Activated CD8-positive, alpha-beta memory T cell treated with anti-CD3 and anti-CD28 coated beads, Interleukin-2, amount 50 U/mL, for 1 hour (primary cell): Measurements from ENCODE around the gene APOBEC3B.
"Not testable (repeated sequence)": the region's sequence is repeated elsewhere in the genome, so short reads cannot be mapped to it uniquely, and the experiment has no call there.

Source experiments
- DNase-seq: peaks from one replicate; pipeline ENCODE4 v3.0.0-alpha.2; 2020; ENCODE audit errors: extremely low read depth

APOBEC3B gene

DNA sequence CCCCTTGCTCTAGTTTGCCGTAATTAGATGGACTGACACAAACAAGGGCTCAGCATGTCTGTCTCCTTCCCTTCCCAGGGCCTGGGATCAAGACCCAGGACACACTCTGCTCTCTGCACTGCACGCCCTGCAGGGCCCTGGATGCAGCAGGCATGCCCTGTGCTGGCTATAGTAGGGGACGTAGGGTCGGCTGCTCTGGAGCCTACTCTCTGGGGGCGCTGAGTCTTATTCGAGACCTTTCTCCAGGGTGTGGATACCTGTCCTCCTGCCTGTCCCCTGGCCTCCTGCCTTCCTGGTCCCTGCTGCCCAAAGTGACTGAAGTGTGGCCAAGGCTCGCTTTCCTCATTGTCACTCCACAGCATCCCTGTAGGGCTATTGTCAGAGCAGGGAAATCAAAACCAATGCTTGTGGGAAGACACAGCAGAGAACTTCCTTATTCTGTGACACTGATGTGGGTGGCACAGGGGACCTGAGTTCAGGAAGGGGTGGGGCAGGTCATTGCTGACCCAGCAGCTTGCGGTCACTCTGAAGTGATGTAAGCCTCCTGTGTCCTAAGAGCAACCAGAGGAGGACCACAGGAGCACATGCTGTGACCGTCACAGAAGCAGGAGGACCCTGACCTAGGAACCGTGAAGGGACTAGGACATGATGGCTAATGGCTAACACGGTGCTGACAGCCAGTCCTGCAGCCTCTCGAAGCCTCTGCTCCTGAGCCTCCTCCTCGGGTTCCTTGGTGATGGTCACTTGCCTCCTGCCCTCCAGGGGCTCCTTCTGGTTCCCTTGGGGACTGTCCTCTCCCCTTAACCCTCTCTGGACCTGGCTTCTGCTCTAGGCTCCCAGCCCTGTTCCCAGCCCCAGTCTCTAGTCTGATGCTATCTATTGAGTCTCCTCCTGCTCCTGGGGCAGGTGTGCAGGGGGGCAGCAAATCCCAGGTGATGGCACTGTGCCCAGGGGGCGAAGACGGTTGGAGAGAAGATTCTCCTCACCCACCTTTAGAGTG, 14.4 kb upstream of the APOBEC3B start:
- DNase-seq, result no peak

DNA sequence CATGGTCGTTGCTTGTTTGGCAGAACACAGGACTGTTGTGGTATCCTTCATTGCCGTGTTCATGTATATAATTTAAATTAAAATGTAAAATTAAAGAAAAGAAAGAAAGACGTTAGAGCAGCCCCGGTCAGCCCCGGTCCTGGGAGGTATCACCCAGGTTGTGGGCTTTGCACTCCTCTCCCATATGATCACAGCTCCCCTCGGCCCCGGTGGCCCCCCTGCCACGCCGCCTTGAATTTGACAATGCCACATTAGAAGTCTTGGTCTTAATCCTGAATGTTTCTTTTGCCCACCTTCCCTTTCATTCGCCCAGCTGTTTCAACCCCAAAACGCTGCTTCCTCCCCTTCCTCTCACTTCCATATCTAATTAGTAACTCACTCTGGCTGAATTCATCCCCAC, 13.3 kb upstream of the APOBEC3B start:
- no peak for DNase-seq

DNA sequence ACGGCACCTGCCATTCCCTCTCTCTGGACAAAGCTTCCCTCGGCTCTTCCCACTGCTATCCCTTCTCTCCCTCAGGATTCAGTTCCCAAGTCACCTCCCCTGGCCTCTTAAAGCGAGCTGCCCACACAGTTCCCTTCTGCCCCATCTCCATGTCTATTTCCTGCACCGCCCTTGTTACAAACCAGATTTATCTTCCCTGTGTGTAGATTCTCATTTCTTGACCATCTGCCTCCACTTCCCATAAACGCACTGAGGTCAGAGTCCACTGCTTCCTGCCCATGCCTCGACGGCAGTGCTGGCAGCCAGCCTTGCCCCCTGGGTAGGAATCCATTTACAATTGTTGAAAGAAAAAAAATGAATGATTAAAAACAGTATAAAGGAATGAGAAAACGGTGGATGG, 11.6 kb upstream of the APOBEC3B start:
- no peak for DNase-seq

DNA sequence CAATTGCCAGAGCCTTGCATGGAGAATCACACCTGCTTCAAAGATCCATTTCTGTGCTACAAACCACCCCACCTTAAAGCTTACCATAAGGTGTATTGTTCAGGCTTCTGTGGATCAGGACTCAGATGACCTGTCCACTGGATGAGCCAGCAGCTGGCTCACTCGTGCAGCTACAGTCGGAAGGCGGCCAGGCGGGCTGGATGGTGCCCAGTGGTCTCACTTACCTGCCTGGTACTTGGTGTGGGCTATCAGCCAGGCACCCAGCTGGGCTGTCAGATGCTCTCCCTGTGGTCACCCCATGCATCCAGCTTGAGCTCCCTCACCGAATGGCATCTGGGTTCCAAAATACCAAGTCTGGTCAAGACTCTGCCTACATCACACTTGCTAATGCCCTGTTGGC, 10.9 kb upstream of the APOBEC3B start:
- no peak for DNase-seq

DNA sequence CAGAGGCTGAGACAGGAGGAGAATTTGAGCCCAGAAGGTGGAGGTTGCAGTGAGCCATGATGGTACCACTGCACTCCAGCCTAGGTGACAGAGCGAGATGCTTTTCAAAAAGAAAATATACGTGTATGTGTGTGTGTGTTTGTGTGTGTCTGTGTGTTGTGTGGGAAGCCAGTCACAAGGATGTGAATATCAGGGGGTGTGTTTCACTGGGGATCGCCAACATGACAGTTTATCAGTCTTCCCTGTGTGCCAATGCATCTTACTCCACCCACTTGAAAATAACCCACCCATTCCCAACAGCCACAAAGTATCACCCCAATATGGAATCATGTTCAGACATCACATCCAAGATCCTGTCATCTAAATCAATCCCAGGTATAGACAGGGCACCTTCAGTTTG, 10.4 kb upstream of the APOBEC3B start:
- no peak for DNase-seq

DNA sequence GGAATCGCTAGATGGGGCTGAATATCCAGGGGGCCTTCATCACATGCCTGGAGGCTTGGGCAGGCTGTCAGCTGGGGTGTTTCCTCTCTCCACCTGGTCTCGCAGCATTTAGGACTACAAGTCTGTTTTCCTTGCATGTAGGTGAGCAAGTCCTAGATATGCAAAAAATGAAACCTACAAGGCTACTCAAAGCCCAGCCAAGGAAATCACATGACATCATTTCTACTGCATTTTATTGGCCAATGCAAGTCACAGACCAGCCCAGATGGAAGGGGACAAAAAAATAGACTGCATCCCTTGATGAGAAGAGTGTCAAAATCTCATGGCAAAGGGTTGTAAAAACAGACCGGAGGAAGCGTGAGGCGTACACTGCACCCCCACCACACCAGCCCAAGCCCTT, 9.6 kb upstream of the APOBEC3B start:
- DNase-seq, result no peak

DNA sequence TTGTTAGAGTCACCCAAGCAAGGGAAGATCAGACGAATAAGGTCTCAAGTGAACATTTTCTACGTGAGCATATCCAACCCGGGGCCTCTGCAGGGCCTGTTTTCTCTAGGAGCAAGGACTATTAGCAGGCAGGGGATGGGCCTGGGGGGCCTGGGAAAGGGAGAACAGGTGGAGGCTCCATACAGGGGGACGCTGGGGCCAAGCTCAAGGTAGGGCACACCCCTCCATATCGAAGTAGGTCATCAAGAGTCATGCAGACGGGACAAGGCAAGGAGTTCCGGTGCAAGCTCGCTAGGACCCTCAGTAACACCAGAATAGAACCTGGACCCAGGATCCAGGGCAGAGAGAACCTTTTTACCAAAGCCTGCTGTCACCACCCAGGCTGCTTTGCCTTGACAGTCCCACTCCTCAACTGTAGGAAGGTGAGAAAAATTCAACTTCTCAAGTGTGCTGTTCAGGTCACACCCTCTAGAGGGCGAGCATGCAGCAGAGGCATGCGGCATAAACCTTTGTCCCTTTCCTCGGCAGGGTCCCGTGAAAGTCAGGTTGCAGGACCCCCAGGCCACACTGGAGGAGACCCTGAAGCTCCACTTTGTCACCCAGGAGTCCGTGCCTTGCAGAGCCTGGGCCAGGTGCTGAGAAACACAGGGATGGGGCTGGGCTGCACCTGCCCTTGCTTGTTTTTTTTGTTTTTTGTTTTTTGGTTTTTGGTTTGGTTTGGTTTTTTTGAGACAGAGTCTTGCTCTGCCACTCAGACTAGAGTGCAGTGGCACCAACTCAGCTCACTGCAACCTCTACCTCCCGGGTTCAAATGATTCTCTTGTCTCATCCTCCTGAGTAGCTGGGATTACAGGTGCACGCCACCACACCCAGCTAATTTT, 8.6 kb upstream of the APOBEC3B start:
- DNase-seq, result no peak

DNA sequence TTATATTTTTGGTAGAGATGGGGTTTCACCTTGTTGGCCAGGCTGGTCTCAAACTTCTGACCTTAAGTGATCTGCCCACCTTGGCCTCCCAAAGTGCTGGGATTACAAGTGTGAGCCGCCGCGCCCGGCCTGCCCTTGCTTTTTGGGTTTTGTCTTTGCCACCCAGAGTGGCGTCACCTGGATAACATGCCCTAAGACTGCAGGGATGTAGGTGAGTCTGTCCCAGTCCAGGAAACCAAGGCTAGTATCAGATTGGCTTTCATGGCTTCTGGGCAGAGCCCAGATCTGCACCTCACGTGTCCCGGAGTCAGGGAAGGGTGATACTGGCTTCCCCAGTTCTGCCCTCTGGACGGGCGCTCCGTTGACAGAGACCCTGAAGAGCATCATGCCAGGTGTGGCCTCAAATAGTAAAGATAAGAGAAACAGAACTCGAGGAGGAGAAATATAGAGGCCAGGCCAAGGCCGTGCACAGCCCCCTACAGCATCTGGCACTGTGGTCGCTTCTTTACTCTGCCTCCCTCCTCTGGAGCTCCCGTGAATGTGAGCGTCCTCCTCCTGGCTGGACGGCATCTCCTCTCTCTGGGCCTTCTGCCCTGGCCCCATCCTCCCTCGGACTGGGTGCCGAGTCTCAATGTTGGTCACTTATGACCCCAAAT, 7.8 kb upstream of the APOBEC3B start:
- no peak for DNase-seq

DNA sequence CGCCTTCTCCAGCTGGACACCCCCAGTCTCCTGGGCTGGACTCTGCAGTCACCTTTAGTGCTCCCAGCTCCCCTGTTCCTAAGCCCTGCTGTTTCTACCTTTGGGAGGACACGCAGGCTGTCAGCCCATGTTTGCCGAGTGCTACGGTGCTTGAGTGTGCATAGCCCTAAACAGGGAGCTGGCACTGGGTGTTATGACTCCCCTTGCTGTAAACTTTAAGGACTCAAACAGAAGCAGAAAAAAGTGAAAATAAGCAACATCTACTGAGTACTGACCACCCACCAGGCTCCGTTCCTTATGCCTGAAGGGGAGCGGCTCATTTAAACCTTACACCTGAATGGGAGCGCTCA, 7.3 kb upstream of the APOBEC3B start:
- DNase-seq, result no peak

DNA sequence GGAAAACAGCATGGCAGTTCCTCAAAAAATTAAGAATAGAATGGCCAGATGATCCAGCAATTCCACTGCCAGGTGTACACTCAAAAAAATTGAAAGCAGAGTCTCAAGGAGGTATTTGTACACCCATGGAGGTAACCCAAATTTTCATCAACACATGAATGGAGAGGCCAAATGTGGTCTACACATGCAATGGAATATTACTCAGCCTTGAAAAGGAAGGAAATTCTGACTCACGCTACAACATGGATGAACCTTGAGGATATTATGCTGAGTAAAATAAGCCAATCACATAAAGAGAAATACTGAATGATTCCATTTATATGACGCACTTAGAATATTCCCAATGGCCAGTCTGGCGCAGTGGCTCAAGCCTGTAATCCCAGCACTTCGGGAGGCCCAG, 4.9 kb upstream of the APOBEC3B start:
- not testable (repeated sequence) for DNase-seq

DNA sequence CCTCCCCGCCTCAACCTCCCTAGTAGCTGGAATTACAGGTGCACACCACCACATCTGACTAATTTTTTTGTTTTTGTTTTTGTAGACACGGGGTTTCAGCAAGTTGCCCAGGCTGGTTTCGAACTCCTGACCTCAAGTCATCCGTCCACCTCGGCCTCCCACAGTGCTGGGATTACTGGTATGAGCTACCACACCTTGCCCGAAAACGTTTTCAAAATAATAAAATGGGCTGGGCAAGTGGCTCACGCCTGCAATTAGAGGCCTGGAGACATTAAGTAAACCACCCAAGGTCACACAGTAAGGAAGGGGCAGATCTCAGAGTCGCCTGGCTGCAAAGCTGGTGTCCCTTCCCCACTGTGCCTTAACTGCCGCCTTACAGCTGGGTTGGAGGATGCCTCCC, 1.6 kb upstream of the APOBEC3B start:
- not testable (repeated sequence) for DNase-seq

DNA sequence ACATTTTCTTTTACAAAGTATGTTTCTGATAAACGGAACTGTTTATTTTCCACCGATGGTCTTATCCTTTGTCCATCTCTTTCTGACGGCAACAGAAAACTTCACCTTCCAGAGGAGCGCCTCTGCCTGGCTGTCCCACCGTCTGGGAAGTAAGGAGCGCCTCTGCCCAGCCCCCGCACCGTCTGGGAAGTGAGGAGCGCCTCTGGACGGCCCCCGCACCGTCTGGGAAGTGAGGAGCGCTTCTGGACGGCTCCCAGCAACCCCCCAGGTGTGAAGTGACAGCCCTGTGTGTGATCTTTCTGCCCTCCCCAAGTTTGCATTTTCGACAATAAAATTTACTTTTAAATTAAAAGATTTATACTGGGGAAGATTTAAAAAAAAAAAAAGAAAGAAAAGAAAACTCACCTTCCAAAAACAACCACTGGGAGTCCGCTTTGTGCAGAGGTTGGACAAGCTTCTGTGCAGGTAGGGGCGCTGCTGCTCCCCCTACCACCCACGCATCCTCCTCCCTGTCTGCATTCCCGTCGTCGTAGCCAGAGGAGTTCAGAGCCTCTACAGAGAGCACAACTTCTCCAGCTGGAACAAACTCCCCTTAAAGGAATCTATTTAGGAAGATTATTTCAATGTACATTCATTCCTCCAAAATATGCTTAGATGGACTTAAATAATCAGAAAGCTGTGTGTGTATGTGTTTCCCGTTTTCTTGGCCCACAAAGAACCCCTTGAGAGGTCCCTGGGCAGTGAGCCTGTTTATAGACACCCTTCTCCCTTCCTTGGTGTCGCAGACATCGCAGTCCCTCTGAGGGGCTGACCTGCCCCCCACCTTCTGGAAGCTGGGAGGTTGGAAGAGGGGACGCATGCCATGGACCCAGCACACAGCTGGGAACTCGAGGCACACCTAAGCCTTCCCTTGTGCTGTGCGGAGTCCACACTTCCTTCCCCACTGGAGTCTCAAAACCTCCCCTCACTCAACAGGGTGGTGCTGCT, 849 bp upstream of the APOBEC3B start:
- no peak for DNase-seq

DNA sequence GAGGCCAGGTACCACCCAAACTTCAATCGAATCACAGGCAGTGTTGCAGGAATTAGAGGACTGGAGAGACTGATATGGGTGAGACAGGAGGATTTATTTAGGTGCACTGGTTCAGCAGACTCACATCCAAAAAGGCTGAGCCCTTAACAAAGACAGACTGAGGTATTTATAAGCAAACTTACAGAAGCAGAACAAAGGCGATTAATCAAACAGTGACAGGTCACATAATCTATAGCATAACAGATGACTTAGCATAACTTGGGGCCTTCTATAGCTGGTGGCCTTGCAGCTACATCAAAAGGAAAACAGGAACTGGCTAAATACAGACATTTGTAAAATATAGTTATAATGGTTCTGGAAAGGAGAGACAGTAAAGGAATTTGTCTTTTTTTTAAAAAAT, 2.1 kb downstream of the APOBEC3B start:
- no peak for DNase-seq

DNA sequence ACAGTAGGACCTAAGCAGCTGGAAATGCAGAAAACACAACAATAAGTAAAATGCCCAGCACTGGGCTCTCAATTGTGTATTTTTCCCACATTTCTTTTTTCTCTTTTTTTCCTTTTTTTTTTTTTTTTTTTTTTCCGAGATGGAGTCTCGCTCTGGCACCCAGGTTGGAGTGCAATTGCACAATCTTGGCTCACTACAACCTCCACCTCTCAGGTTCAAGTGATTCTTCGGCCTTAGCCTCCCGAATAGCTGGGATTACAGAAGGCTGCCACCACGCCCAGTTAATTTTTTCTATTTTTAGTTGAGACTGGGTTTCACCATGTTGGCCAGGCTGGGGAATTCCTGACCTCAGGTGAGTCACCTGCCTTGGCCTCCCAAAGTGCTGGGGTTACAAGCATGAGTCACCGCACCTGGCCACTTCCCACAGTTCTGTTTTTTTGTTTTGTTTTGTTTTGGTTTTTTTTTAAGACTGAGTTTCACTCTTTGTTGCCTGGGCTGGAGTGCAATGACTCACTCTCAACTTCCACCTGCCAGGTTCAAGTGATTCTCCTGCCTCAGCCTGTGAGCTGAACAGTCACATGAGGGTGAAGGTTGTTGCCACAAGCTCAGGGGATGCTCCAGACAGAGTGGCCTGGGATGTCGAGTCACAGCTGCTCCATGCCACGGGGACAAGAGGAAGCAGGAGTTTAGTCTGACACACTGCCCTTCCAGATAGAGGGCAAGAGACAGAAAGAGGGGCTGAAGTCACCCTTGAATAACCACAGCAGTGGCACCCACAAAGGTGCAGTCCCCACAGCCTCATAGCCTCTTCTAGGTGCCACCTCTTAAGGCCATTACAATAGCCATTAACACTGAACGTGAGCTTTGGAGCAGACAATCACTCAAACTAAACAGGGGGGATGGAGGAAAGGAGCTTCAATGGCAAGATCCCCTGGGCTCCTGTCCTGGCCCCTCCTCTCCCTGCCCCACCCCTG, 2.9 kb downstream of the APOBEC3B start:
- DNase-seq, result peak; percentile 50

DNA sequence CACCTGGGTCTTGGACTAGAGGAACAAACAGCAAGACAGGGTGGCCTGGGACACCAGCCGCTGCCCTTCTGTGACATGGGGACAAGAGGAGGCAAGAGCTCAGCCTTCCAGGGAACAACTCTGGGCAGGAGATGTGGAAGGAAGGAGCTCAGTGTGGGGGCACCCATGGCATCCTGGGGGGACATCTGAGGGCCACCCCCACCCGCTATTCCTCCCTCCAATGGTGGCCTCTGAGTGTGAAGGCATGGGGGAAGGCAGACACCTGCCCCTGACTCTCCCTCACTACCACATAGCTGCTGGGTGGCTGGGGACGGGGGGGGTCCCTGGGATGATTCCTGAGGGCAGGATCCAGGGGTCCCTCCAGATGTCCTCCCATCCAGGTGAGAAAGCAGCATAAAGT, 4.5 kb downstream of the APOBEC3B start:
- no peak for DNase-seq

DNA sequence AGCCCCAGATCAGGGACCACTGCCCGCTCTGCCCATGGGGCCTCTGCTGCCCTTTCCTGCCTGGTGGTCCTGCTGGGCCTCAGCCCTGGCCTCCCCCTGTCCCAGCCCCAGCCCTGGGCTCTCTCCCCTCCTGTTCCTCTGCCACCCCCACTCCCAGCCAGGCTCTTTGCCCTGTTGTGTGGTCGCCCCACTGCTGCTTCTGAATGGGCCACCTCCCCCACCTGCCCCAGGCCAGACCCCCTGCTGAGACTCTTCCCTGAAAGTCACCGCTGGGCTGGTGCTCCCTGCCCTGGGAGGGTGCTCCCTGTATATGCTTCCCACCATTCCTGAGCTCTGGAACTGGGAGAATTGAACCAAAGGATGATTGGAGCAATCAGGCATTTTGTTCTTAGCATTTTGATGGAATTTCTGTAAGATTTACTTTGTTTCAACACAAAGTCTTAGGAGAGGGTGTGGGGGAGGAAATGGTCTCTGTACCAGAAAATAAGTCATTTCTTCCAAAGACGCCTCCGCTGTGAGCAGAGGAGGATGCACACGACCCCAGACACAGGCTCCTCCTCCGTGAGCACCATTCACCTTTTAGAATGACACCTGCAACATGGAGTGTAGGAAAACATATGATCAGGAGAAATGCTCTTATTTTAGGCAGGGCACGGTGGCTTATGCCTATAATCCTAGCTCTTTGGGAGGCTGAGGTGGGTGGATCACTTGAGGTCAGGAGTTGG, 5.2 kb downstream of the APOBEC3B start:
- DNase-seq, result no peak

DNA sequence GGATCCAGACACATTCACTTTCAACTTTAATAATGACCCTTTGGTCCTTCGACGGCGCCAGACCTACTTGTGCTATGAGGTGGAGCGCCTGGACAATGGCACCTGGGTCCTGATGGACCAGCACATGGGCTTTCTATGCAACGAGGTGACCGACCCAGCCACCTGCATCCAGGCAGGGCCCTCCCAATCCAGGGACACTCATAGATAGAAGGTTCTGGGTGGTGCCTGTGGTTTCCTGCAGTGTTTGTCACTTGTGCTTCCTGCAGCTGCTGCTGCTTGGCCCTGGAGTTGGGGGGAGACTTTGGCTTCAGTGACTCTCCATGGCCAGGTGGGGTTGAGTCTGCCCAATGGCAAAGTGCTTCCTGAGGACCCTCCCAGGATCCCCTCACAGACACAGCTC, 7.3 kb downstream of the APOBEC3B start:
- DNase-seq, result no peak

DNA sequence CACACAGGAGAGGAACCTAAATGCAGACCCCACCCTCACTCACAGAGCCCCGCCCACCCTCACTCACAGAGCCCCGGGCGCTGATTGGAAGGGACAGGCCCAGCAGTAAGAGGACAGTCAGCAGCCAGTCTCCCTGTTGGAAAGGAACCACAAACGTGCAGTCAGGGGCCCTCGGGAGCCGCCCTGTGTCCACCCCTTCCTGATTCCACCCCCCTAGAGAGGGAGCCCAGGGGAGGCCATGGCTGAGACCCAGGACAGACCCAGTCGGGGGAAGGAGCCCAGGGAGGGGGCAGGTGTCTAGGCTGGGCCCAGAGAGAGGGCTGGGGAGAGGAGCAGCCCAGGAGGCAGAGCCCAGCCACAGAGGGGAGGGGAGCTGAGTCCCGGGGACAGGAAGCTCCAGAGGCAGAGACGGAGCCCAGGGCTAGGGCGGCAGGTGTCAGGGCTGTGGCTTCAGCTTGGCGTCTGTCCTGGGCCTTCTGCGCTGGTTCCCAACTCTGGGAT, 10.8 kb downstream of the APOBEC3B start:
- DNase-seq, result not testable (repeated sequence)

DNA sequence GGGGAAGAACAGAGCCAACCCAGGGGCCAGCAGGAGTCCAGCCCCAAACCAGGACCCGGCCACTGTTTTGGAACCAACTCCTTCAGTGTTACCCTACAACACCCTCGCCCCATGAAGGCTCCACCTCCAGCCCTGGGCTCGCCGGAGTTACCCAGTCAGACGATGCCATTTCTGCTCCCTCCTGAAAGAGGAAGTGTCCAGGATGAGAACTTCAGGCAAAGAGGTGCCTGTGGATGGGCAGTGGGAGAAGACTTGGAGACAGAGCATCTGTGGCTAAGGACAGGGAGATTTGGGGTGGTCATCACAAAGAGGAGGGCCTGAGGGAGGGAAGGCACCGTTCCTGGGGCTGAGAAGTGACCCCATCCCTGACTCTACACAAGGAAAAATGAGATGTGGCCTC, 14.0 kb downstream of the APOBEC3B start:
- DNase-seq, result no peak
